Epithelial cell of esophagus (primary cell): Measurements from ENCODE around the gene UNC5CL.

Experiments used
- DNase-seq: peaks from one replicate; pipeline ENCODE4 v3.0.0; 2010; ENCODE audit warnings: low read depth
- H3K4me3 ChIP-seq: 2 replicates; pipeline ENCODE4 v1.5.1; 2011; ENCODE audit warnings: mild to moderate bottlenecking, low read length, control low read depth
- CTCF ChIP-seq: IDR thresholded peaks from 2 replicates; pipeline ENCODE4 v1.5.1; 2011; ENCODE audit warnings: low read depth, mild to moderate bottlenecking, low read length, control low read depth, inconsistent platforms; ENCODE audit not compliant: insufficient read depth; ENCODE audit errors: missing control alignments

UNC5CL gene

GRCh38 chr6:41032830-41033229, 6.2 kb downstream of the UNC5CL start:
- TF ChIP-seq CTCF, result no peak
- no peak overlapping the region for H3K4me3 ChIP-seq
- DNase-seq, result no peak

- peak overlapping the region; percentile 42 for H3K4me3 ChIP-seq
- no peak for TF ChIP-seq CTCF
- DNase-seq, result no peak
Observed at GRCh38 chr6:41028561-41029412, 10.2 kb downstream of the UNC5CL start.

GRCh38 chr6:41027799-41028560, 11.0 kb downstream of the UNC5CL start:
- peak overlapping the region; percentile 42 for H3K4me3 ChIP-seq
- peak; percentile 69 for TF ChIP-seq CTCF
- peak; percentile 58 for DNase-seq

GRCh38 chr6:41027241-41027640, 11.8 kb downstream of the UNC5CL start:
- no peak for DNase-seq
- no peak for TF ChIP-seq CTCF
- H3K4me3 ChIP-seq, result no peak overlapping the region

GRCh38 chr6:41025966-41026530, 13.0 kb downstream of the UNC5CL start:
- no peak overlapping the region for H3K4me3 ChIP-seq
- no peak for TF ChIP-seq CTCF
- DNase-seq, result no peak

- H3K4me3 ChIP-seq, result no peak overlapping the region
- TF ChIP-seq CTCF, result no peak
- no peak for DNase-seq
Observed at GRCh38 chr6:41023114-41023513, 15.9 kb downstream of the UNC5CL start.
